Measurements from ENCODE around the gene CPSF3.

- TF ChIP-seq CTCF (conservative IDR thresholded peaks at IDR 0.05; ENCODE audit: low read length) (no peak), EZH2phosphoT487 (IDR thresholded peaks at IDR 0.05; ENCODE audit: borderline replicate concordance) (no peak)
These were observed 30.3 kb upstream of the CPSF3 start for GRCh38 chr2:9392898-9393765.
